Activated T-cell treated with anti-CD3 and anti-CD28 coated beads, Interleukin-2, amount 50 U/mL, for 24 hours (primary cell): ENCODE data around the gene KRT6C.
"Not testable (repeated sequence)": the region's sequence is repeated elsewhere in the genome, so short reads cannot be mapped to it uniquely, and the experiment has no call there.

Experiments used
- DNase-seq: peaks from one replicate; pipeline ENCODE4 v3.0.0-alpha.2; 2020
- H3K27ac Mint-ChIP-seq: 2 replicates; pipeline ENCODE4 v1.8.0; 2020; ENCODE audit warnings: mild to moderate bottlenecking, mixed read lengths
- H3K27me3 Mint-ChIP-seq: 2 replicates; pipeline ENCODE4 v1.8.0; 2020; ENCODE audit warnings: mixed read lengths
- H3K36me3 Mint-ChIP-seq: 2 replicates; pipeline ENCODE4 v1.8.0; 2020; ENCODE audit warnings: low read depth, mixed read lengths
- H3K4me1 Mint-ChIP-seq: 2 replicates; pipeline ENCODE4 v1.8.0; 2020; ENCODE audit warnings: low read depth, mixed read lengths
- H3K4me3 Mint-ChIP-seq: 2 replicates; pipeline ENCODE4 v1.8.0; 2020; ENCODE audit warnings: mild to moderate bottlenecking, moderate library complexity, mixed read lengths
- H3K9me3 Mint-ChIP-seq: 2 replicates; pipeline ENCODE4 v1.8.0; 2020; ENCODE audit warnings: mixed read lengths

Gene KRT6C

GRCh38 chr12:52513736-52514135 is 40.1 kb upstream of the KRT6C start:
- peaks cover 7% of the 10 kb centered on the region for H3K9me3 Mint-ChIP-seq
- no peaks in the 10 kb centered on the region for H3K36me3 Mint-ChIP-seq
- H3K27ac Mint-ChIP-seq = no peak overlapping the region
- DNase-seq = no peak
- no peak overlapping the region for H3K4me3 Mint-ChIP-seq
- peaks cover 22% of the 10 kb centered on the region for H3K27me3 Mint-ChIP-seq
- H3K4me1 Mint-ChIP-seq = no peaks in the 10 kb centered on the region

- no peaks in the 10 kb centered on the region for H3K36me3 Mint-ChIP-seq
- peaks cover 7% of the 10 kb centered on the region for H3K9me3 Mint-ChIP-seq
- H3K4me3 Mint-ChIP-seq = no peak overlapping the region
- H3K4me1 Mint-ChIP-seq = no peaks in the 10 kb centered on the region
- no peak overlapping the region for H3K27ac Mint-ChIP-seq
- peaks cover 49% of the 10 kb centered on the region for H3K27me3 Mint-ChIP-seq
- no peak for DNase-seq
Measured at GRCh38 chr12:52508211-52508610, 34.6 kb upstream of the KRT6C start.

- no peak overlapping the region for H3K27ac Mint-ChIP-seq
Measured at GRCh38 chr12:52506858-52507715, 33.5 kb upstream of the KRT6C start.

GRCh38 chr12:52502877-52503276 is 29.3 kb upstream of the KRT6C start:
- H3K9me3 Mint-ChIP-seq = no peaks in the 10 kb centered on the region
- no peak overlapping the region for H3K27ac Mint-ChIP-seq
- no peak for DNase-seq
- no peak overlapping the region for H3K4me3 Mint-ChIP-seq
- H3K27me3 Mint-ChIP-seq = peaks cover 30% of the 10 kb centered on the region
- no peaks in the 10 kb centered on the region for H3K4me1 Mint-ChIP-seq
- H3K36me3 Mint-ChIP-seq = no peaks in the 10 kb centered on the region

More at GRCh38 chr12:52506858-52507715, 33.5 kb upstream of the KRT6C start:
- Mint-ChIP-seq H3K4me1 (no peaks in the 10 kb centered on the region), H3K4me3 (no peak overlapping the region), H3K36me3 (no peaks in the 10 kb centered on the region), H3K27me3 (peaks cover 46% of the 10 kb centered on the region), H3K9me3 (peaks cover 7% of the 10 kb centered on the region)
- DNase-seq = no peak

GRCh38 chr12:52501490-52501889 is 27.9 kb upstream of the KRT6C start:
- Mint-ChIP-seq H3K4me1 (no peaks in the 10 kb centered on the region), H3K36me3 (no peaks in the 10 kb centered on the region), H3K27ac (no peak overlapping the region), H3K4me3 (no peak overlapping the region), H3K9me3 (no peaks in the 10 kb centered on the region), H3K27me3 (peaks cover 19% of the 10 kb centered on the region)
- DNase-seq = no peak

GRCh38 chr12:52500574-52500973 is 27.0 kb upstream of the KRT6C start:
- H3K9me3 Mint-ChIP-seq, H3K4me1 Mint-ChIP-seq, H3K27ac Mint-ChIP-seq, H3K36me3 Mint-ChIP-seq, H3K4me3 Mint-ChIP-seq, DNase-seq: not testable (repeated sequence)
- peaks cover 10% of the 10 kb centered on the region for H3K27me3 Mint-ChIP-seq

GRCh38 chr12:52499806-52500560 is 26.4 kb upstream of the KRT6C start:
- DNase-seq = no peak
- Mint-ChIP-seq H3K4me1 (peaks cover 3% of the 10 kb centered on the region), H3K36me3 (no peaks in the 10 kb centered on the region), H3K9me3 (no peaks in the 10 kb centered on the region), H3K4me3 (no peak overlapping the region), H3K27me3 (peaks cover 9% of the 10 kb centered on the region), H3K27ac (no peak overlapping the region)

- Mint-ChIP-seq H3K4me1 (peaks cover 3% of the 10 kb centered on the region), H3K27ac (no peak overlapping the region), H3K9me3 (no peaks in the 10 kb centered on the region), H3K36me3 (no peaks in the 10 kb centered on the region), H3K4me3 (no peak overlapping the region), H3K27me3 (peaks cover 9% of the 10 kb centered on the region)
- no peak for DNase-seq
Measured at GRCh38 chr12:52498946-52499345, 25.3 kb upstream of the KRT6C start.

- DNase-seq = no peak
- H3K4me1 Mint-ChIP-seq = peaks cover 3% of the 10 kb centered on the region
- H3K9me3 Mint-ChIP-seq = no peaks in the 10 kb centered on the region
- no peak overlapping the region for H3K27ac Mint-ChIP-seq
- H3K4me3 Mint-ChIP-seq = no peak overlapping the region
- H3K36me3 Mint-ChIP-seq = no peaks in the 10 kb centered on the region
- peaks cover 12% of the 10 kb centered on the region for H3K27me3 Mint-ChIP-seq
Measured at GRCh38 chr12:52497975-52498374, 24.4 kb upstream of the KRT6C start.

GRCh38 chr12:52496590-52497071 is 23.0 kb upstream of the KRT6C start:
- H3K9me3 Mint-ChIP-seq = no peaks in the 10 kb centered on the region
- peaks cover 22% of the 10 kb centered on the region for H3K27me3 Mint-ChIP-seq
- DNase-seq = no peak
- H3K36me3 Mint-ChIP-seq = no peaks in the 10 kb centered on the region
- peaks cover 3% of the 10 kb centered on the region for H3K4me1 Mint-ChIP-seq
- no peak overlapping the region for H3K27ac Mint-ChIP-seq
- H3K4me3 Mint-ChIP-seq = no peak overlapping the region

GRCh38 chr12:52496054-52496453 is 22.4 kb upstream of the KRT6C start:
- no peak overlapping the region for H3K27ac Mint-ChIP-seq
- H3K4me3 Mint-ChIP-seq = no peak overlapping the region
- H3K36me3 Mint-ChIP-seq = no peaks in the 10 kb centered on the region
- DNase-seq = no peak
- no peaks in the 10 kb centered on the region for H3K9me3 Mint-ChIP-seq
- H3K4me1 Mint-ChIP-seq = peaks cover 3% of the 10 kb centered on the region
- peaks cover 28% of the 10 kb centered on the region for H3K27me3 Mint-ChIP-seq

GRCh38 chr12:52495389-52495788 is 21.8 kb upstream of the KRT6C start:
- H3K4me3 Mint-ChIP-seq = no peak overlapping the region
- H3K36me3 Mint-ChIP-seq = no peaks in the 10 kb centered on the region
- H3K9me3 Mint-ChIP-seq = no peaks in the 10 kb centered on the region
- H3K27me3 Mint-ChIP-seq = peaks cover 33% of the 10 kb centered on the region
- DNase-seq = no peak
- no peak overlapping the region for H3K27ac Mint-ChIP-seq
- peaks cover 3% of the 10 kb centered on the region for H3K4me1 Mint-ChIP-seq

- H3K27ac Mint-ChIP-seq = no peak overlapping the region
- no peaks in the 10 kb centered on the region for H3K9me3 Mint-ChIP-seq
- no peak for DNase-seq
- H3K36me3 Mint-ChIP-seq = no peaks in the 10 kb centered on the region
- H3K4me1 Mint-ChIP-seq = peaks cover 3% of the 10 kb centered on the region
- peaks cover 34% of the 10 kb centered on the region for H3K27me3 Mint-ChIP-seq
- no peak overlapping the region for H3K4me3 Mint-ChIP-seq
Measured at GRCh38 chr12:52494518-52494917, 20.9 kb upstream of the KRT6C start.

- no peaks in the 10 kb centered on the region for H3K9me3 Mint-ChIP-seq
- peaks cover 3% of the 10 kb centered on the region for H3K4me1 Mint-ChIP-seq
- H3K27me3 Mint-ChIP-seq = peaks cover 34% of the 10 kb centered on the region
- DNase-seq = no peak
- H3K4me3 Mint-ChIP-seq = no peak overlapping the region
- H3K36me3 Mint-ChIP-seq = no peaks in the 10 kb centered on the region
- no peak overlapping the region for H3K27ac Mint-ChIP-seq
Measured at GRCh38 chr12:52494100-52494499, 20.5 kb upstream of the KRT6C start.

GRCh38 chr12:52493172-52493571 is 19.6 kb upstream of the KRT6C start, which contains the start of gene KRT6A:
Gene KRT6A (minus strand): TSS chr12:52493257. CDS start chr12:52493188, 69 bp downstream.
- H3K4me1 Mint-ChIP-seq = peaks cover 3% of the 10 kb centered on the region
- H3K9me3 Mint-ChIP-seq = no peaks in the 10 kb centered on the region
- no peak within 1 kb of the TSS for H3K27ac Mint-ChIP-seq
- no peak for DNase-seq
- no peak within 1 kb of the TSS for H3K4me3 Mint-ChIP-seq
- H3K36me3 Mint-ChIP-seq = no peaks in the 10 kb centered on the region
- peaks cover 38% of the 10 kb centered on the region for H3K27me3 Mint-ChIP-seq
